ENCODE data around the gene PPP1R26.

- TF ChIP-seq CTCF (conservative IDR thresholded peaks at IDR 0.05; ENCODE audit: low read depth in 2 of 2), result no peak
- TF ChIP-seq CREB1 (CRISPR knock-in tag; IDR thresholded peaks at IDR 0.05; ENCODE audit: low read depth), result no peak
- TF ChIP-seq REST (IDR thresholded peaks at IDR 0.05; ENCODE audit: unreplicated experiment), result no peak
- TF ChIP-seq EZH2phosphoT487 (IDR thresholded peaks at IDR 0.05; ENCODE audit: unreplicated experiment), result no peak
- no peak for TF ChIP-seq EZH2 (IDR thresholded peaks at IDR 0.05; ENCODE audit: low read depth, unreplicated experiment)
- TF ChIP-seq POLR2AphosphoS5 (IDR thresholded peaks at IDR 0.05; ENCODE audit: low read depth), result no peak
- no peak for TF ChIP-seq ETS1 (IDR thresholded peaks at IDR 0.05)
- TF ChIP-seq JUNB (IDR thresholded peaks at IDR 0.05; ENCODE audit: unreplicated experiment), result no peak
- TF ChIP-seq ZNF114 (CRISPR knock-in tag; IDR thresholded peaks at IDR 0.05), result no peak
- no peak for TF ChIP-seq NANOG (IDR thresholded peaks at IDR 0.05; ENCODE audit: borderline replicate concordance)
- no peak for TF ChIP-seq ZNF331 (CRISPR knock-in tag; IDR thresholded peaks at IDR 0.05; ENCODE audit: low read depth)
- no peak for TF ChIP-seq STAT1 (IDR thresholded peaks at IDR 0.05; ENCODE audit: unreplicated experiment)
- no peak for TF ChIP-seq ZNF462 (CRISPR knock-in tag; IDR thresholded peaks at IDR 0.05)
These were observed 13.5 kb downstream of the PPP1R26 start for GRCh38 chr9:135492886-135493669.

Measured in GM23338 (cell line).